ENCODE data around the gene MAN1A1.

Gene MAN1A1

DNA sequence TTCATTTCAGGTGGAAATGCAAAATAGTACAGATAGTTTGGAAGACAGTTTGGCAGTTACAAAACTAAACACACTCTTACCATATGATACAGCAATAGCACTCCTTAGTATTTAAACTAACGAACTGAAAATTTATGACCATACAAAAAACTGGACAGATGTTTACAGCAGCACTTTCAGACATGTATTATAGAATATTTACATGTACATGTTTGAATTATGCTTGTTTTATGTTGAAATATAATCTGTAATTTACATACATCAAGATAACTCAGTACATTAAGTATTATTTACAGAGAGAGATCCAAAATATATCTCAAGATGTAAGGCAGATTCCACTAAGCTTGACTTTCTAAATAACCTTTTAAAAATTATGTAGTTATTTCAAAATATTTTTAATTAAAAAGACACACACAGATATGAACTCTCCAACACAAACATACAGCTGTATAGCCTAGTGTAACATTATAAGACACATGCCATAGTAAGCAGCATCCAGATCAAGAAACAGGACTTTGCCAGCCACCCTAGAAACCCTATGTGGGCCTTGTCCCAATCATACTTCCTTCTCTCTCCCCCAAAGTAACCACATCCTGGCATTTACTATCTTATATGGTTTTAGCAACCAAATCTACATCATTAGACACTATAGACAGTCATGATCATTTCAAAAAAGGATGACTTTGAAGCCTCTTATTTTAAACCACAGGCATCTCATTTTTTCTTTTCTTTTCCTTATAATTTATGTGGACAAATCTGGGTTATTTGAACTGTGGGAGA lies 82.2 kb downstream of the MAN1A1 start:
- DNase-seq, result no peak

DNA sequence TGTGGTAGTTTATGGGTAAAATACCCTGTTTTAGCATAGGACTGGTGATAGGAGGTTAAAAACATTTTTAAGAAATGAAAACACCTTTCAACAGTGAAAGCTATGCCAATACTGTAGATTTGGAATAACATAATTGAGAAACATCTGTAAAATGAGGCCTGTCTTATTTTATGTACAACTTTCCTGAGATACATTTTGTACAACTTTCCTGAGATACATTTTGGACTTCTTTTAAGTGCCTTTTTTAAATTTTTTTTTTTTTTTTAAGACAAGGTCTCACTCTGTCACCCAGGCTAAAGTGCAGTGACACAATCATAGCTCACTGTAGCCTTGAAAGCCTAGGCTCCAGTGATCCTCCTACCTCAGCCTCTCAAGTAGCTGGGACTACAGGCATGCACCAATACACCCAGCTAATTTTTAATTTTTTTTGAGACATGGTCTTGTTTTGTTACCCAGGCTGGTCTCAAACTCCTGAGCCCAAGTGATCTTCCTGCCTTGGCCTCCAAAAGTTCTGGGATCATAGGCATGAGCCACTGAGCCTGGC lies 84.6 kb downstream of the MAN1A1 start:
- DNase-seq, result no peak

DNA sequence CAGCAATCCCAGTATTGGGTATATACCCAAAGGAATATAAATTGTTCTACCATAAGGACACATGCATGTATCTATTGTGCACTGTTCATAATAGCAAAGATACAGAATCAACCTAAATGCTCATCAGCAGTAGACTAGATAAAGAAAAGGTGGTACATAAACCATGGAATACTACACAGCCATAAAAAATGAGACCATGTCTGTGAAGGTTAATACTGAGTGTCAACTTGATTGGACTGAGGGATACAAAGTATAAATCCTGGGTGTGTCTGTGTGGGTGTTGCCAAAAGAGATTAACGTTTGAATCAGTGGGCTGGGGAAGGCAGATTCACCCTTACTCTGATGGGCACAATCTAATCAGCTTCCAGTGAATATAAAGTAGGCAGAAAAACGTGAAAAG lies 86.9 kb downstream of the MAN1A1 start:
- DNase-seq, result no peak

DNA sequence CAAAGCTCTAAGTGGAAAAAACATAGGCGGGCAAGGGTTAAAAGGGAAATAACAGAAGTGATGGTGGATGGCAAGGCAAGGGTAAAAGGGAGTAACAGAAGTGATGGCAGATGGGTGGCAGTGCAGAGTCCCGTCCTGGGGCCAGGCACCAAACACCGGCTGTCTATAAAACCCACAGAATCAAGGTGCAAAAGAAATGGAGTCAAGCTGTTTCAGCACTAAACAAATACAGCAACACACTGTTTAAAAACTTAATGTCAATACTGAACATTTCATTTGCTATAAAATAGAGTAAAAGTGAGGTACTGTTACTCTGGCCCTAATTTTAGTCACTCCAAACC lies 87.6 kb downstream of the MAN1A1 start:
- no peak for DNase-seq

DNA sequence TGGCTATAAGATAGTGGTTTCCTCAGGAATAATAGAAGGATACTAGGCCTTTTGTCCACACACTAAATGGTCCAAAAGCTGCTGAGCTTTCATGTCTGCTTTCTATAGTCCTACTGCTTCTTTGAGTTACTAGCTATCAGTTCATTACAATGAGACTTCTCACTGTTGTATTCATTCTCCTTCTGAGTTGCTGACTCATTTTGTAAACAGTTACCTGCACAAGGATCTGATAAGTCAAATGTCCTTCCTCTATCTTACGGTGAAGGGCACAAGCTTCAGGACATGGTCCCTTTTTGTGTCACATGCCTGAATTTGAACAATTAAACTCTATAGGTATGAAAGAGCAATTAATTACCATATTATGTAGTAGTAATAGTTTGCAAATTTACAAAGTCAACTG lies 90.5 kb downstream of the MAN1A1 start:
- DNase-seq, result no peak

DNA sequence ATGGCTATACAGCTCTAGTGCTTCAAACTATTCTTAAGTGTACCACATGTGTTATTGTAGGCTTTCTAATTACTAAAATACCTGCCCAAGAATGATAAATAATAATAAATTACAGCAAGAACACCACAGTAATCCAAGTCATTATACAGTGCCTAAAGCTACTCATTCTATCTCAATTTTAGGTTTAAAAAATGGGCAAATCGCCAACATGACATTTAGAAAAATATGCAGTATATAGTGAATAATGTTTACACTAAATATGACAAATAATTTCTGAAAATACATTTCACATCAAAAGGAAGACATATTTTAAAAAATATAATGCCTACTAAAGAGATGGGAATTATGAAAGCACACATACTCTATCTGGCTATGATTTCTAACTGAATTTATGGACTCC lies 91.8 kb downstream of the MAN1A1 start:
- no peak for DNase-seq

DNA sequence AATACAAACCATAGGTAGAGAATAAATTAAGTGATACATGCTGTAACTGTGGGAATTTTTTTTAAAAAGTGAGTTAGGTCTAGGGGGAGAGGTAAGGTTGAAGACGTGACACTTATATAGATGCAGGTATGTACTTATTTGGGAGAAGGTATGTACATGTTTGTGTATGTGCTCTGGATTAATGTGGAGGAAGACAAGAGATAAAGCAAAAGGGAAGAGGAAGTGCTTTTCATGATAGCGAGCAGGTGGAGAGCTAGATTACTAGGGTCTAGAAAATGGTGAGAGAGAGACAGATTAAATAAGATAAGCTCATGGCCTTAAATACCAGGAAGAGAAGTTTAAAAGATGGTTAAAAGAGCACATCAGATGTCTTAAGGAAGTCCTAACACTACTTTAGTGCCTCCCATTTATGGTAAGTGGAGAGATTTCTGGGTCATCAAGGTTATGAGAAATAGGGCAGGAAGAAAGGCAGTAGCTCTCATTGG lies 92.5 kb downstream of the MAN1A1 start:
- DNase-seq, result no peak

DNA sequence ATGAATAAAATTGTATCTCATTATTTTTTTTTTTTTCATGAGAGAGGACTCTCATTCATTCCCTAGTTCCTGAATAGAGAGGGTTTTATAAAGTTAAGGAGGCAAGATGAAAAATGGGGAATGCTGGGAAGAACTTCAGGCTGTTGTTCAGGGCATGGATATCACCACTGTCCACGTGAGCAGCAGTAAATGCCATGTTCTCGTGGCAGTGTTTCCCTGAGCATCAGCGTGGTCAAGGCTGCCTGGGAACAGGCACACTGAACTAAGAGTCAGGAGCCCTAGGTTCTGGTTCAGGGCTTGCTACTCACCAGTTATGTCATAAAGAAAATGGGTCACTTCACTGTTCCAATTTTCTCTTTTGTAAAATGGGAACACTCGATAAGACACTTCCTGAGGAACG lies 93.2 kb downstream of the MAN1A1 start:
- no peak for DNase-seq

DNA sequence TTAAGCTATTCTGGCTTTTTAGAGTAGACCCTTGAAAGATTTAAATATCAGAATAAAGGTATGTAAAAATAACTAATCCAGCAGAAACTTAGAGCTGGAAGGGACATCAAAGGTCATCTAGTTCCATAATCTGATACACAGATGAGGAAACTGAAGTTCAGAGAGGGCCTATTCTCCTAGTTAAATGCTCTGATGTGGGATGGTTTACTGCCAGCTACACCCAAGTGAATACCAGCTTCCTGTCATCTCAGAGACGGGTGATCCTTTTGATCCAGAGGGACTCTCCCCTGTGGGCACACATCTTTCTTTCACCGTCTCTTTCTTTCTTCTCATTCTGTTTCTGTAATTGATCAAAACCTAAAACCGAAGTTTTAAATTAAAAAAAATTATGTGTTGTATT lies 94.1 kb downstream of the MAN1A1 start:
- DNase-seq, result no peak

DNA sequence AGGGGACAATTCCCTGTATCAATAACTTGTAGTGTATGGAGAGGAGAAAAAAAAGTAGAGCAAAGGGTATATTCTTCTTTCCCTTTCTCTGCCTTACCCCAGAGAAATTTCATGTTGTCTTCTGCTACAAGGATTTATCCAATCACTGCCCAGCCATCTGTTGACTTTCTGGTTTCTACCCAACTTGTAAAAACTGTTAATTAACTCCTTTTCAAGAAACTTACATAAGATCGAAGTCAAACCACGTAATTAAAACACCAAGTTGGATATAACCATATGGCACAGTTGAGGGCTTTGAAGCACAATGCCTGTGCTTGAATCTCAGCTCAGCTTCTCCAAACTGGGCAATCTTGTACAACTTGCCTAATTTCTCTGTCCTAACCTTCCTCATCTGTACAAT lies 99.5 kb downstream of the MAN1A1 start:
- no peak for DNase-seq

DNA sequence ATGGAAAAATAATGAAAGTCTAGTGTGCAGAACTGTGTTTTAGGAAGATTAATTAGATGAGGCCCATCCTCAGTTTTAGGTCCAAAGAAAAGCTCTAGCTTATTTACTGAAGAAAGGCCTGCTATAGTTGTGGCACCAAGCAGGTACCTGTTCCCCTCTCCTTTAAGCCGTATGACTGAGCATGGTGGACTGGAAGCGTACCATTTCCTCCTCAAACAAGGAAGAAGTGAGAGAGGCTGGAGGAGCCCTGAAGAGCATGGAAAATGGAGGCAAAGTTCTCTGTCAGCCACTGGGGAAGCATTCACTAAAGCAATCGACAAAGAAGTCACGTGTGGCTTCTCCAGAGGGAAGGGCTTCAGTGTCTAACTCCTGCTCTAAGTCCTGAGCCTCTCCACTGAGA lies 100.2 kb downstream of the MAN1A1 start:
- no peak for DNase-seq

DNA sequence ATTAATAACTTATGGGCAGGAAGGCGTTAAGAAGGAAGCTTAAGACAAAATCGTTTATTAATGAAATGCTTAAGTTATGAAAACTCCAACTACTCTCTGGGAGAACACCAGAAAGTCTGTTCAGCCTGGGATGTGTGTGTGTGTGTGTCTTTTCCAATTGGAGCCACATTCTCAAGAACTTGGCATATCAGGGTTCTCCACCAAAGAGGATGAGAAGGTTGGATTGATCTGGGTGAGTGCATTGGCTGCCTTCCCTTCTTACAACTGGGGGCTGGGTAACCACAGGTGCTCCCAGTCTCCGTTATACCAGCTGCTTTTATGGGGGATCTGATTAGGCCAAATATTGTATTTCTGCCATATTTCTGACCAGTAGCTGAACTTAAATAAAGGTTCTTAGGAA lies 102.1 kb downstream of the MAN1A1 start:
- no peak for DNase-seq

DNA sequence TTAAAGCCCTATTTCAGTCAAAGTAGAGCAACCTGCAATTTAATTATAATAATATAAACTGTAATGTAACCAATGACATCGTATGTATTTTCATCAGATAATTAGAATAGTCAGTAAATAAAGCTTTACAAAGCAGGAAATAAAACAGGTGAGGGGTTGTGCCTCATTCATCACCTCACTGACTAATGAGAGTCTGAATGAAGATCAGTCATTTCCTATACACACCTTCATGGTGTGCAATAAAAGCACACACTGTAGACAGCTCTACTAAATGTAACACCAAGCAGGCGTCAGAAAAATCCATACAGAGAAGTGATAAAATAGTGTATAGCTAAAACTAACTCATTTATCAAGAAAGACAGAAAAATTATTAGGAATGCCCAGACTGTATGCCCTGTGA lies 105.9 kb downstream of the MAN1A1 start:
- no peak for DNase-seq

DNA sequence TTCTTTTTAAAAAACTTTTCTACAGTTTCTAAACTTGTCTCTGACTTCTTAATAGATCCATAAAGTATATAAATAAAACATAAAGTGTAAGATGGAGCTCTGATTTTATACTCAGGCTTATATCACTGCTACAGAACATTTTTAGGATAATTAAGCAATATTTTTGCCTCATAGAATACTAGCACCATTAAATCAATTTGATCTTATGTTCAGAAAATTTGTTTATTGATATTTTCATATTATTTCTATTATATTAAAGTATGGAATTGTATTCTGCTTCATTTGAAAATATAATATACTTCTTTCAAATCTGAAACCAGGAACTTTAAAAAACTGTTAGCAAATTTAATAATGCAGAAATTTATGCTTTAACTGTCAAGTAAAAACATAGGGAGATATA lies 106.5 kb downstream of the MAN1A1 start:
- no peak for DNase-seq

DNA sequence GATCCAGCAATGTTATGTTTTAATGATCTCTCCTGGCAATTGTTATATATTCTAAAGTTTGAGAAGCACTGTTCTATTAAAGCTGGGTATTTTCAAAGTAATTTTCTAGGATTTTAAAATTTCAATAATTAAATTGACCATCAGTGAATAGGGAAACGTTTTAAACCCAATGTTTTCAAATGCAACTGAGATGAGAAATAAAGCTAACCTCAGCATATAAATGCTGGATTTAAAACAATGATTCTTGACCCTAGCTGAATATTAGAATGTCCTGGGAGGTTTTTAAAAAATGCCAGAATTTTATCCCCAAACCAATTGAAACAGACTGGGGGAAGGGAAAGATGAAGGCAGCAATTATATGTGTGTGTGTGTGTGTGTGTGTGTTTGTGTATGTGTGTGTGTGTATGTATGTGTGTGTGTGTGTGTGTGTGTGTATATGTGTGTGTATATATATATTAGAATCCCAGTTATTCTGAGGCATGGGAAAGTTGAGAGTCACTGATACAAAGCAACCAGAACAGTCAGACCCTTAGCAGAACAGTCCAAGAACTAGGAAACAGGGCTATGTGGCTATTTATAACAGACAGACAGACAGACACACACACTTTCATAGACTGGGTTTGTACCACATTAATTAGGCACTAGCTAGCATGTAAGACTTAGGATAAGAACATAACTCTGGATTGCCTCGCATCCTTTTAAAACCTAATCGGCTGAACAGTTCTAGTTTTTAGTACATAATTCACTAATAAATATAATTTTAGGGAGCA lies 107.8 kb downstream of the MAN1A1 start:
- DNase-seq, result no peak

DNA sequence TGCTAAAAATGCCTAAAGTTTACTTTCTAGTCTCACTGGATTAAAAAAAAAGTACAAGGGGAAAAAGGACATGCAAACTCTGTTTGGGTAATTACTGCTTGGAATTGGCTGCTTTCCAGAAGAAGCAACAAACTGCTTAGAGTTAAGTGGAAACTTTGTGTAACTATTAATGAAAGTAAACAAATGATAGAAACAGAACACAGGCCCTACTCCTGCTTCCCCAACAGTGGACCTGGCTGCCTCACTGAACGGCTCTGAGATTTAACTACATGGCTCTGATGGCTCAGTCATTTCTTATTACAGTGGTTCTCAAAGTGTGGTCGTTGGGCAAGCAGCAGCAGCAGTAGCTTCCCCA lies 108.5 kb downstream of the MAN1A1 start:
- peak; percentile 17 for DNase-seq

DNA sequence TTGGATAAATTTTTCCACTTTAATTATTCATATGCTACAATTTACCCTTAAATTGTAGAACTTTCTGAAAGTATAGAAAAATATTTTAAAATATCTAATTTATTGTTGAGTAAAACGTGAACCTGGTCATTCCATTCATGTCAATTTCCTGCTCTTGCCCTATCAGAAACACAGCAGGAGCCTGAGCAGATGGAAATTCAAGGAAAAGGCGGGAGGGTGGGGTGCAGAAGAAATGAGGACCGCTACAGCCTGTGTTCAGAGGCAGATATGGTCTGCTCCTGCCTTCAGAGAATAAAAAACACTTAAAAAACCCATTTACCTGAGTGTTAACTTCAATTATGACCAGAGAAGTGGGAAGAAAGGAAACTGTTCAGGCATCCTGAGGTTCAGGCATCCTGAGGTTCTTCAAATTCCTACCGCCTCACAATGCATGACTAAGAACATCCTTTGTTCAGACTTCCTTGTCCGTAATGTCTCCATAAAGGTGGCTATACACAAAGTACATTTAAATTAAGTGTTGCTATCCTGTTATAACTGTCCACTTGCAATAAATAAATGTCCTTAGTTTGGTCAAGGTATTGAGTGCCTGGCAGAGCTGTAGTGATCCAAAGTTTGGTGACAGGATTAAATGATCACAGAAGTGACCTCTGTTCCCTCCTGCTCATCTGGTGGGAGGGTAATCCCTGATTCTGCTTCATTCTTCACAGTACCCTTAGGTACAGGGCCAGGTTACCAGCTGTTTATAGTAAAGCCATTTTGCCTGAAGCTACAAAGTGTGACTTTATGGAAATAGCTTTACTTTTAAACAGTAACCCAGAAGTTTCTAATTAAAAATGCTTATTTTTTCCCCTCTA lies 109.1 kb downstream of the MAN1A1 start:
- DNase-seq, result no peak

DNA sequence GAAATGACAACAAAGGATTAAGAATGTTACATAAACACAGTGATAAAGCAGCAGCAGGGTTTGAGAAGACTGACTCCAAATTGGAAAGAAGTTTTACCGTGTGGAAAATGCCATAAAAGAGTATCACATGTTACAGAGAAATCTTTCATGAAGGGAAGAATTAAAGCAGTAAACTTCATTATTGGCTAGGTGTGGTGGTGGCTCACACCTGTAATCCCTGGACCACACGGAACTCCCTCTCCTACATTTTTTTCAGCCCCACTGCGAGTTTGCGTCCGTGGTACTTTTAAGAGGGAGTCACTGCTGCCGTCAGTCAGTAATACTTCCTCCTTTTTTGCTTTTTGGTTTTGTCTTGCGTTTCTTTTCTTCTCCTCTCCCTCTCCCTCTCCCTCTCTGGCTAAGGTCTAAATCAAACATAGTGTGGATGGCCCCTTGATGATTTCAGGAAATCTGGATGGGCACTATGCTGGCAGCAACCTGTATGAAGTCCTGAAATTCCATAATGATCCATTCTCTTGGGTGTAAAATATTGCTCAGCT lies 112.3 kb downstream of the MAN1A1 start:
- DNase-seq, result no peak

DNA sequence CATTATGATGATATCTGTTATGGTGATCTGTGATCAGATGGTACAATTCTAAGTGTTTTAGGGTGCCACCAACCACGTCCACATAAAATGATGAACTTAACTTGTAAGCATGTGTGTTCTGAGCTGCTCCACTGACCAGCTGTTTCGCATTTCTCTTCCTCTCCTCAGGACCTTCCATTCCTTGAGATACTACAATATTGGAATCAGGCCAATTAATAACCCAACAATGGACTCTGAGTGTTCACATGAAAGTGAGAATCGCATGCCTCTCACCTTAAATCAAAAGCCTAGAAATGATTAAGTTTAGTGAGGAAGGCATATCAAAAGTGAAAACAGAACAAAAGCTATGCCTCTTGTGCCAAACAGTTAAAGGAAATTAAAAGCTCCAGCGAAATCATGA lies 114.6 kb downstream of the MAN1A1 start:
- no peak for DNase-seq

DNA sequence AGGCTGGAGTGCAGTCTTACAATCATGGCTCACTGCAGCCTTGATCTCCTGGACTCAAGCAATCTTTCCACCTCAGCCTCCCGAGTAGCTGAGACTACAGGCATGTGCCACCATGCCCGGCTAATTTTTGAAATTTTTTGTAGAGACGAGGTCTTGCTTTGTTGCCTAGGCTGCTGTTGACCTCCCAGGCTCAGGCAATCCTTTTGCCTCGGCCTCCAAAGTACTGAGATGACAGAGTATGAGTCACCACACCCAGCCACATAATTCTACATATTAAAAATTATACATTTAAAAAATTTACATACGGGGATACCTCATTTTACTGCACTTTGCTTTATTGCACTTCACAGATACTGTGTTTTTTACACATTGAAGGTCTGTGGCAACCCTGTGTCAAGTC lies 115.1 kb downstream of the MAN1A1 start:
- no peak for DNase-seq

DNA sequence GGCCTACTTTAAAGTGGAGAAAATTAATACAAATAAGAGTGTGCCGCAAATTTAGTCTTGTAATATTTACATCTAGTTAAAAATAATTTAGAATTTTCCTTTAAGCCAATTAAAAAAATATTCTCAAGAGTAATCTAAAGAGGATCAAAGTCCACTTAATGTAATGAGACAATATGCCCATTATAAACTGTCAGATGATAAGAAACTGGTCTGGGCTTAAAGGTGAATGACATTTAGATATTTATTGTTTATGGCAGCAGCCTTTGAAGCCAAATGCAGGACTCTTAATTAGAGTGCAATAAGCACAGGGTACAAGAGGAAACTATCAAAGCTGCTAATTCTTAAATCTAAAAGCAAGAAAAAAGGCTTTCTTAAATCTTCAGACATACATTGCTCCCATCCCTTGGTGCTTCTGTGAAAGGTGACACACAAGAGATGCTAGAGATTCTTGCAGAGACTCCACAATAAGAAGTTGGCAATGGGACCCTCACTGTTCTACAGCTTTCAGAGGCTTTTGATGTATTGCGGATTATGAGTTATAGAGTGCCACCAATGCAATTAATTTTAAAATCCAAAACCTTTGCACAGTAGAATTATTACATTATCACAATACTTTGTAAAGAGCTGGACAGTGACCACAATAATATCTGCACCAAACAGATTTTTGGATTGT lies 116.1 kb downstream of the MAN1A1 start:
- no peak for DNase-seq

DNA sequence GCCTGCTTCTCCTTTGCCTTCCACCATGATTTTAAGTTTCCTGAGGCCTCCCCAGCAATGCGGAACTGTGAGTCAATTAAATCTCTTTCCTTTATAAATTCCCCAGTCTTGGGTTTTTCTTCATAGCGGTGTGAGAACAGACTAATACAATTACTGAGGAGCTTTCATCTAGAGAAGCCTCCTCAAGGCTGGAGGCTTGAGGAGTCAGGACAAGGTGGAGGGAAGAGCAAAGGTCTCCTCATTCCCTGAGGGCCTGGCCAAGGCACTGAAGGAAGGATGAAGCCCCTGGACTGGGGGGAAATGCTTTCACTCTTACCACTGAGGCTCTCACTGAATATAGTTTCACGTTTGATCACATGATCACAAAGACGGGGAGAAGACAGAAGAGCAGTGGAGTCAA lies 118.2 kb downstream of the MAN1A1 start:
- no peak for DNase-seq
